Pancreas (tissue), 10 donors: ENCODE data around the gene PSTPIP1. TPM values are rescaled to one million over a fixed set of nuclear protein-coding genes. Genes with fewer than 3 reads are reported as not detected.
A peak's percentile ranks its signal among the peaks of the same experiment; 100 is the strongest.

ENCODE experiments used
- ATAC-seq, 4 donors: fragments of 200-7000 bp; cut with Tn5 transposase; one replicate each; pipeline versions ENCODE4 v1.8.0 to v1.9.1; 2020; ENCODE audit warnings: mild to moderate bottlenecking in 4 of 4, moderate library complexity in 4 of 4
- DNase-seq, 6 donors: peaks; one replicate each; pipeline ENCODE4 v3.0.0-alpha.2; 2020
- FAIRE-seq: peaks from 2 replicates; lab custom pipeline; 2012; peaks lifted over from hg19 to GRCh38; lab: Jason Lieb, UNC
- H3K27ac ChIP-seq, 4 donors: fragments of 200-600 bp; sonication (generic); 1 replicate in 3 of 4; 2 replicates in 1 of 4; pipeline versions ENCODE4 v1.5.0 to v1.8.0; 2020
- H3K27me3 ChIP-seq, 4 donors: fragments of 200-600 bp; one replicate each; pipeline ENCODE4 v1.8.0; 2021
- H3K36me3 ChIP-seq, 3 donors: fragments of 200-600 bp; sonication (generic) in 1 of 3; one replicate each; pipeline versions ENCODE4 v1.5.0 to v1.8.0; 2020 to 2021
- H3K4me1 ChIP-seq, 3 donors: fragments of 200-600 bp; one replicate each; pipeline ENCODE4 v1.8.0; 2021
- H3K4me3 ChIP-seq, 4 donors: fragments of 200-600 bp; sonication (generic) in 2 of 4; one replicate each; pipeline versions ENCODE4 v1.5.0 to v1.8.0; 2020 to 2021
- H3K9me3 ChIP-seq, 4 donors: fragments of 200-600 bp; one replicate each; pipeline ENCODE4 v1.8.0; 2021
- CTCF ChIP-seq, 4 donors: fragments of 200-600 bp; sonication (generic) in 3 of 4; IDR thresholded peaks; one replicate each; pipeline versions ENCODE4 v1.5.0 to v1.8.0; 2021; ENCODE audit warnings: antibody characterized with exemption in 4 of 4
- WGBS, 2 donors: extraction: QIAGEN DNeasy Blood & Tissue Kit; methylation state at CpG; one replicate each; pipeline ENCODE4 v1.1.7; 2013; 5-methylcytosine and 5-hydroxymethylcytosine counted together
- intact Hi-C, 3 donors: fragments of 100-400 bp; cut with DNase I; formaldehyde crosslinking; loops; one replicate each; pipeline versions ENCODE4 v1.11.1 to v1.14.2; 2022
- polyA plus RNA-seq, 2 donors: library from polyadenylated mRNA; stranded (reverse); fragments of 200-250 nt; gene quantifications; one replicate each; pipeline ENCODE4 v1.2.3, GENCODE V29; 2013
- total RNA-seq, 6 donors: library from RNA; stranded (reverse); fragmentation: NEBNext Ultra II Directional in 4 of 6; extraction: Animal tissue kit (Norgen Biotek cat#: 25700) in 4 of 6; gene quantifications; one replicate each; pipeline versions ENCODE4 v1.2.1 to v1.2.4, GENCODE V29; 2021 to 2023
- donor health status: healthy with polysubstance abuse.
- donor health status: DM: no; HTN: no; CAD: no; lungs with moderate emphysema.
- donor health status: DM: no; HTN: no; CAD: no.
- donor health status: control.
- donor health status: control.
- donor health status: Bipolar disorder and iron deficiency.
- donor health status: DM: yes; HTN: yes; CAD: no.
- donor health status: DM: no; HTN: no; CAD: no.
- donor health status: DM: no; HTN: no; CAD: no.
- donor health status: DM: yes; HTN: yes; CAD: no.

Gene PSTPIP1
- total and polyA plus RNA-seq, 8 donors: 0.83 to 6.2 (median 3.6) TPM; not detected in 1

GRCh38 chr15:77004189-77004588 is 9.3 kb downstream of the PSTPIP1 start:
- ATAC-seq: peak in 3 of 4 donors; percentile 54 to 77 (median 71)
- no peaks in the 10 kb centered on the region for H3K9me3 ChIP-seq
- H3K4me1 ChIP-seq: no peaks in the 10 kb centered on the region
- DNase-seq: peak in 1 of 6 donors; percentile 62
- H3K27ac ChIP-seq: peak overlapping the region in 1 of 4 donors; percentile 30
- no peak for TF ChIP-seq CTCF (IDR thresholded peaks at IDR 0.05)
- no peaks in the 10 kb centered on the region for H3K27me3 ChIP-seq
- no peaks in the 10 kb centered on the region for H3K36me3 ChIP-seq
- no peak for FAIRE-seq
- 78 to 90% methylated on average over 4 of the region's 4 CpGs for WGBS, 2 donors
- H3K4me3 ChIP-seq: no peak overlapping the region
- intact Hi-C loops: no loop called here

- TF ChIP-seq CTCF (IDR thresholded peaks at IDR 0.05): no peak
- H3K4me3 ChIP-seq: no peak overlapping the region
- no peaks in the 10 kb centered on the region for H3K36me3 ChIP-seq
- H3K9me3 ChIP-seq: no peaks in the 10 kb centered on the region
- intact Hi-C loops: no loop called here
- H3K27me3 ChIP-seq: no peaks in the 10 kb centered on the region
- WGBS, 2 donors: 89 to 94% methylated on average over 6 of the region's 6 CpGs
- ATAC-seq (no peak), DNase-seq (no peak), FAIRE-seq (no peak)
- no peak overlapping the region for H3K27ac ChIP-seq
- no peaks in the 10 kb centered on the region for H3K4me1 ChIP-seq
Measured at GRCh38 chr15:77009176-77009575, 14.2 kb downstream of the PSTPIP1 start.

GRCh38 chr15:77009646-77010311 is 14.9 kb downstream of the PSTPIP1 start:
- DNase-seq: no peak
- intact Hi-C loops: loop anchor here in 1 of 3 donors (10.0 kb wide), 1 partner anchor 545 kb away; no protein-coding TSS in a partner anchor
- ATAC-seq: peak in 2 of 4 donors; percentile 11 to 21
- Histone ChIP-seq H3K36me3 (no peaks in the 10 kb centered on the region), H3K27ac (no peak overlapping the region), H3K9me3 (no peaks in the 10 kb centered on the region), H3K4me3 (no peak overlapping the region), H3K27me3 (no peaks in the 10 kb centered on the region), H3K4me1 (no peaks in the 10 kb centered on the region)
- no peak for TF ChIP-seq CTCF (IDR thresholded peaks at IDR 0.05)
- WGBS, 2 donors: 74 to 77% methylated on average over 12 to 14 of the region's 14 CpGs
- FAIRE-seq: no peak

- peak in 1 of 6 donors; percentile 43 for DNase-seq
- peak; percentile 34 to 73 (median 60) for ATAC-seq
- Histone ChIP-seq H3K9me3 (no peaks in the 10 kb centered on the region), H3K27ac (no peak overlapping the region), H3K4me1 (no peaks in the 10 kb centered on the region), H3K27me3 (no peaks in the 10 kb centered on the region), H3K36me3 (no peaks in the 10 kb centered on the region), H3K4me3 (no peak overlapping the region)
- intact Hi-C loops: loop anchor here in 1 of 3 donors (10.0 kb wide), 1 partner anchor 545 kb away; no protein-coding TSS in a partner anchor
- TF ChIP-seq CTCF (IDR thresholded peaks at IDR 0.05): no peak
- FAIRE-seq: no peak
- WGBS, 2 donors: 47 to 52% methylated on average over 4 of the region's 4 CpGs
Measured at GRCh38 chr15:77010312-77010686, 15.4 kb downstream of the PSTPIP1 start.

- 83 to 87% methylated on average over 4 of the region's 4 CpGs for WGBS, 2 donors
- no peak for TF ChIP-seq CTCF (IDR thresholded peaks at IDR 0.05)
- Histone ChIP-seq H3K36me3 (no peaks in the 10 kb centered on the region), H3K4me1 (no peaks in the 10 kb centered on the region), H3K27ac (no peak overlapping the region), H3K27me3 (no peaks in the 10 kb centered on the region), H3K9me3 (no peaks in the 10 kb centered on the region), H3K4me3 (no peak overlapping the region)
- ATAC-seq (no peak), FAIRE-seq (no peak), DNase-seq (no peak)
- intact Hi-C loops: loop anchor here in 1 of 3 donors (10.0 kb wide), 1 partner anchor 544 kb away; no protein-coding TSS in a partner anchor
Measured at GRCh38 chr15:77010857-77011256, 15.9 kb downstream of the PSTPIP1 start.
